Stimulated activated CD4-positive, alpha-beta T cell treated with anti-CD3 and anti-CD28 coated beads, Interleukin-4, amount 100 ng/mL, for 24 hours (primary cell): ENCODE results near the gene GSTM1.
"Not testable (repeated sequence)": the region's sequence is repeated elsewhere in the genome, so short reads cannot be mapped to it uniquely, and the experiment has no call there.

Experiments used
- DNase-seq: peaks from one replicate; pipeline ENCODE4 v3.0.0-alpha.2; 2020

The GSTM1 gene

DNA sequence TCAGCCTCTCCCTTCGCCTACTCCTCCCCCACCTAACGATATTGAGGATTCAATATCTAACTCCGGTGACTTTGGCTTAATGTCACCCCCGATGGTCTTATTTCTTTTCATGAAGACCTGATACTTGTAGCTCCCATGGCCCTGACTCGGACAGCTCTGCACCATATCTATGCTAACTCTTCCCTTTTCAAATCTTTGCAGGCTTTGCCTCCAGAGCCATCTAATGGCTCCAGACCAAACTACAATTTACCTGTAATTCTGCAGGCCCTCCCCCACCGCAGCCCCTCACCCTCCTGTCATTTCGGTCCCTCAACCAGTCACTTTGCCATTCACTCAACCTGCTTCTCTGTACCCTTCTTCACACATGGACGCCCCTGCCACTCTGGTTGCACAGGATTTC lies 16.6 kb downstream of the GSTM1 start:
- no peak for DNase-seq

DNA sequence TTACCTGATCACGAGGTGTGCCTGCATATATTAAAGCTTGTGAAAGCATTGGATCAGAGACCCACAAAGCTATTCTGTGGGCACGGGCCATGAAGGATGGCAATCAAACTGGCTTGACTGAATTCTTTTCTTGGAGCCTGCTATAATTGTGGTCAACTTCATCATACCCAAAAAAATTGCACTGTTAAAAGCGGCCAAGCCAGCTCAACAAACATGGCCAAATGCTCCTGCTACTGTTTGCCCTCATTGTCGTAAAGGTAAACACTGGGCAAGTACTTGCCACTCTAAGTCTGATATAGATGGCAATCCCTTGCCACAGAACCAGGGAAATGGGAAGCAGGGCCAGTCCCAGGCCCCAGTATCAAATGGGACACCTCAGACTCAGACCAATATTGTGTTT lies 17.8 kb downstream of the GSTM1 start:
- no peak for DNase-seq

DNA sequence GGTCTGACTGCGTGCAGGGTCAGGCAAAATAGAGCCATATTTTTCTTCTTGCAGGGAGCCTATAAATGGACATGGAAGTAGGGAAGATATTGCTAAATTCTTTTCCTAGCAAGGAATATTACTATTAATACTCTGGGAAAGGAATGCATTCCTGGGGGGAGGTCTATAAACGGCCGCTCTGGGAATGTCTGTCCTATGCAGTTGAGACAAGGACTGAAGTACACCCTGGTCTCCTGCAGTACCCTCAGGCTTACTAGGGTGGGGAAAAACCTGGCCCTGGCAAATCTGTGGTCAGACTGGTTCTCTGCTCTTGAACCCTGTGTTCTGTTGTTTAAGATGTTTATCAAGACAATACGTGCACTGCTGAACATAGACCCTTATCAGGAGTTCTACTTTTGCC lies 21.3 kb downstream of the GSTM1 start:
- DNase-seq, result not testable (repeated sequence)

DNA sequence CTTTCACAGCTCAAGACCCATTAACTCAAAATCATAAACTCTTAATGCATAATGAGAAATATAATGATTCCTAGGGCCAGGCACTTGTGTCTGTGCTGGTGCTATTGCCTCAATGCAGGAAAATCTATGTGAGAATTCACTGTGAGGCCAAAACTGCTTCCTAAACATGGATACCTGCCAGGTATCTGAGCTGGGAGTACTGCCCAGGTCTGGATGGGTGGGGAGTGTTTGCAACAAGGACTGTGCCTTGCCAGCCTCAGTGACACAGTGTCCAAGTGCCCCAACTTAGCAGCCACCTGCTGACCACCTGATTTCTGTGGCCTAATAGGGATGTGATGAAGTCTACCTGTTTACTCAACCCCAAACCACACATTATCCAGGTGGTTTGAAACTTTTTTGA lies 22.2 kb downstream of the GSTM1 start:
- DNase-seq, result not testable (repeated sequence)

DNA sequence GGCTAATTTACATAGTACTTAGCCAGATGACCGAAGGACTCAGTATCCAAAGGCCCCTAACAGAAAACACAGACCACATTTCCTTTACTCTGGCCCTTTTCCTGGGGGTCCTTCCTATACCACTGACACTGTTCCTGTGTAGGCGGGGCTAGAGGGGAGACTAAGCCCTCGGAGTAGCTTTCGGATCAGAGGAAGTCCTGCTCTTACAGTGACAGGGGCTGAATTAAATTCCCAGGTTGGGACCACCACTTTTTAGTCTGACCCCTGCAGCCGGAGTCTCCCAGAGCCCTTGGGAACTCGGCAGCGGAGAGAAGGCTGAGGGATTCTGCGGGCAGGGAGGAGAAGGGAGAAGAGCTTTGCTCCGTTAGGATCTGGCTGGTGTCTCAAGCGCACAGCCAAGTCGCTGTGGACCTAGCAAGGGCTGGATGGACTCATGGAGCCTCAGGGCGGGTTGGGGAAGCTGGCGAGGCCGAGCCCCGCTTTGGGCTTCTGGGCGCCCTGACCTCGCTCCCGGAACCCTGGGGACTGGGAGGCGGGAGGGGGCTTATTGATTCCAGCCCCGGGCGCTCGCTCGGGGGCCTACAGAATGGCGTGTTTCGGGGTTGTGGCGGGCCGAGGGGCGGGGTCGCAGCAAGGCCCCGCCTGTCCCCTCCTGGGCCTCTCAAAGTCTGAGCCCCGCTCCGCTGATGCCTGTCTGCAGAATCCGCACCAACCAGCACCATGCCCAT lies 24.1 kb downstream of the GSTM1 start, which contains the start of gene GSTM5:
Gene GSTM5 (plus strand): TSS at position 659 of the 728 bp plus-strand sequence. CDS start 62 bp downstream, at position 721.
- not testable (repeated sequence) for DNase-seq

DNA sequence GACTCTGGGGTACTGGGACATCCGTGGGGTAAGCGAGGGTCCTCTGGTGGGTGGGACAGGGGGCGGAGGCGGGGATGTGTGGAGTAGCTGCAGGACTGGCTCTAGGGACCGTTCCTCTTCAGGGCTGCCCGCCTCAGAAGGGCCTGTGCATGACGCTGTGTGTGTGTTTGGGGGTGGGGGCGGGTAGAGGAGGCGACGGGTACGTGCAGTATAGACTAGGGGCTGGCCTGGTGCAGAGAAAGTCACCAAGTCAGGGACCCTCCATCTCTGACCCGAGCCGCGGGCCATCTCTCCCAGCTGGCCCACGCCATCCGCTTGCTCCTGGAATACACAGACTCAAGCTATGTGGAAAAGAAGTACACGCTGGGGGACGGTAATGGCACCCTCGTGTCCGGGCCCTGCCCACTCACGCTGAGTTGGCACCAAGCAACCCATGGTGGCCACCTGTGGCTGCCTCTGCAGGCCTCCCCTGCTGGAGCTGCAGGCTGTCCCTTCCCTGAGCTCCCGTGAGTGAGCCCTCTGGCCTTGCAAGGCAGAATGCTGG lies 24.8 kb downstream of the GSTM1 start:
- no peak for DNase-seq

DNA sequence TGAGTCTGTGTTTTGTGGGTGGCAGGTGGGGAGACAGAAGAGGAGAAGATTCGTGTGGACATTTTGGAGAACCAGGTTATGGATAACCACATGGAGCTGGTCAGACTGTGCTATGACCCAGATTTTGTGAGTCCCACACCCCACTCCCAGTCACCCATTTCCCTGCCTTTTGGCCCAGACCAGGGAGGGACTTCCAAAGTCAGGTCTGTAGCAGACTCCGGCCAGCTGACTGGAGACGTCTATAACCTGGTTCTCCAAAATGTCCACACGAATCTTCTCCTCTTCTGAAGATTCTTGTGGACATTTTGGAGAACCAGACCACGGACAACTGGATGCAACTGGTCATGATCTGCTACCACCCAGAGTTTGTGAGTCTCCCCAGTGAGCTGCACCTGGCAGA lies 26.0 kb downstream of the GSTM1 start:
- no peak for DNase-seq

DNA sequence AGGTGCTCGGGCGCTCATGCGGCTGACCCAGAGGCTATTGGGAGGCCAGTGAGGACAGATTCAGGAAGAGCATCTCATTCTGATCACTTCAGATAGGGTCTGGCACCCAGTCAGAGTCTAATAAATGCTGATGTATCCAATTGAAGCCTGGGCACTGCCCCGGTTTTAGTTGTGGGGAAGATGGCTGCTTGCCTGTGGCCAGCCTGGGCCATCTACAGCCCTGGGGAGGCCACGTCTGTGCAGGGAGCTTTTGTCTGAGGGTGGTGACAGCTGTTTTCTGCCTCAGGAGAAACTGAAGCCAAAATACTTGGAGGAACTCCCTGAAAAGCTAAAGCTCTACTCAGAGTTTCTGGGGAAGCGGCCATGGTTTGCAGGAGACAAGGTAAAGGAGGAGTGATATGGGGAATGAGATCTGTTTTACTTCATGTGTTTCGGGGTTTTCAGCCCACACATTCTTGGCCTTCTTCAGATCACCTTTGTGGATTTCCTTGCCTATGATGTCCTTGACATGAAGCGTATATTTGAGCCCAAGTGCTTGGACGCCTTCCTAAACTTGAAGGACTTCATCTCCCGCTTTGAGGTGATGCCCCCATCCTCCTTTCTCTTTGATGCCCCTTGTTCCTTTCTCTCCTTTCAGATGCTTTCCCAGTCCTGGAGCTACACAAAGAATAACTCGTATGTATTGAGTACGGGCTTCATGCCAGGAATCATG lies 27.2 kb downstream of the GSTM1 start:
- no peak for DNase-seq

DNA sequence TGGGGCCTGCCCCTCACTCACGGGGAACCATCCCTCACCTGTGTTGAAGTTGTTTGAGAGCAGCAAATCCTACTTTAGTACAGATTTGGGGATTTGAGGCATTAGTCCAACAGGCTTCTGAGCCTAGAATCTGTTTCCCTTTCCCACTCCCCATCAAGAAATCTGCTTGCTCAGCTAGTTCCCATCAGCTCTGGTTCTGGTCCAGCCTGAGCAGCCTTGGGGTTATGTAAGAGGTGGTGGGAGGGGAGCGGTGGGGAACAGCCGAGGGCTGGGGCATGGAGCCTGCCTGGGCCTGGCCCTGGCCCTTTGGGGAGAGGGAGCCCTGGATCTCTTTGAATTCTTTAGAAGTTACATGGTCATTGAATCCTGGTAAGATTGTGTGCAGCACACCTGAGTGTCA lies 28.5 kb downstream of the GSTM1 start:
- DNase-seq, result no peak

DNA sequence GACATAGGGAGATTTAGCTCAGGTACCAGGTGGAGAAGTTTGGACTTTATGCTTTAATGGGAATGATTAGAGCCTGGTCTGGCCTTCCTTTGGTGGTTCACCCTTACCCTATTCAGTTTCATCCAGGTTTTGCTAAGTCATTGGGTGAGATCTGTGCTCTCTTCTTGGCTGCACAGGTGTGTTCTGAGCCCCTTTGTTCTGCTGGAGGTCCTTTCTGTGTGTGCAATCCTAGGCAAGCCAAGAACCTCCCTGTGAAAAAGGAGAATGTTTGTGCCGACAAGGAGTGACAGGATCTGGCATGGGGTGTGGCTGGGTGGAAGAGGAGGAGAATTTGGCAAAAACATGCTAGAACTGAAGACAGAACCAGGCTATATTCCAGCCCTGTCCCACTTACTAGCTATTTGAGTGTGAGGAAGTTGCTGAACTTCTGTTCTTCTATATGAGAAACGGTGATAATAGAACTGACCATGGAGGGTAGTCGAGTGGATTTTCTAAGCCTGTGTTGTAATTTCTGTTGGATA lies 29.0 kb downstream of the GSTM1 start:
- DNase-seq, result no peak

DNA sequence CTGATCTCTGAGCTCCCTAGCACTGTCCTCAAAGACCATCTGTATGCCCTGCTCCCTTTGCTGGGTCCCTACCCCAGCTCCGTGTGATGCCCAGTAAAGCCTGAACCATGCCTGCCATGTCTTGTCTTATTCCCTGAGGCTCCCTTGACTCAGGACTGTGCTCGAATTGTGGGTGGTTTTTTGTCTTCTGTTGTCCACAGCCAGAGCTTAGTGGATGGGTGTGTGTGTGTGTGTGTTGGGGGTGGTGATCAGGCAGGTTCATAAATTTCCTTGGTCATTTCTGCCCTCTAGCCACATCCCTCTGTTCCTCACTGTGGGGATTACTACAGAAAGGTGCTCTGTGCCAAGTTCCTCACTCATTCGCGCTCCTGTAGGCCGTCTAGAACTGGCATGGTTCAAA lies 30.1 kb downstream of the GSTM1 start:
- no peak for DNase-seq

DNA sequence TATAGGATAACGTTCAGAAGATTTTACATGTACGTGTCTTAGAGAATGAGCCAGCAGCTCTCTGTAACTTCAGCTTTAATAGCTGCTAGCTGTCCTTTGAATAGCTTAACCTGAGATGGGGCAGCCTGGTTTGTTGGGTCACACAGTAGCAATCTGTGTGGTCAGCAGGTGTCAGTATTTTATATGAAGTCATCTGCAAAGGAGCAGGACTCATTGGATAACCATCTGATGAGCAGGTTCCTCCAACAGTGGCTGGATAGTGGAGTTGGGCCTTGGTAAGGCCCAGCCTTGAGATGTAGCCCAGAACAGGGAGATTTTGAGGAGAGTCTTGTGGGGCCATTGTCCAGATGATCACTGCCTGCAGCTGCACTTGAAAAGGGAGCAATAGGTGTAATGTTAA lies 30.9 kb downstream of the GSTM1 start:
- DNase-seq, result no peak

DNA sequence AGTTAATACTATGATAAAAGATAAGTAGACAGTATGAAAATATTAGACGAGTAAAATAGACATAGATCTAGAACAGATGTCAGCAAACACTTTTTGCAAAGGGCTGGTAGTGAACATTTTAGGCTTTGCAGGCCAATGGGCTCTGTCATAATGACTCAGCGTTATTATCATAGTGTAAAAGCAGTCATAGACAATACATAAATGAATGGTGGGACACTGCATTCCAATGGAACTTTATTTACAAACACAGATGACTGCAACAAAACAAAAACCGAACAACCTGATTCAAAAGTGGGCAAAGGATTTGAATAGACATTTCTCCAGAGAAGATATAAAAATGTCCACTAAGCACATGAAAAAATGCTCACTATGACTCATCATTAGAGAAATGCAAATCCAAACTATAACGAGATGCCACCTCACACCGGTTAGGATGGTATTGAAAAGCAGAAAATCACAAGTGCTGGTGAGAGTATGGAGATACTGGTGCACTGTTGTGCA lies 31.8 kb downstream of the GSTM1 start:
- no peak for DNase-seq

DNA sequence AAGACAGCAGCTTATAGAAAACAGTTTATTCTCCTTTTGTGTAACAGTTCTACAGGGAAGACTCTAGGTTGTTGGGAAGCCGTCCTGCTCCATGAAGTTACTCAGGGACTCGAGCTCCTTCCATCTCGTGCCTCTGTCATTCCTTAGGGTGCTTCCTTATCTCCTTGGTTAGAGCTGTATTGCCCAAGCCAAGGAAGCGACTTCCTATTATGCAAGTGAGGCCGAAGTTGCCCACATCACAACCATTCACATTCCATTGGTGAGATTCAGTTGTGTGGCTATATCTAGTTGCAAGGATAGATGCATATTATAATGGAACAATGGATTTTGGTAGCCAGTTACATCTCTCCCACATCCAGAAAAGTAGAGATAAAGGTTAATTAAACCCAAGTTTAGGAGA lies 33.4 kb downstream of the GSTM1 start:
- DNase-seq, result no peak

DNA sequence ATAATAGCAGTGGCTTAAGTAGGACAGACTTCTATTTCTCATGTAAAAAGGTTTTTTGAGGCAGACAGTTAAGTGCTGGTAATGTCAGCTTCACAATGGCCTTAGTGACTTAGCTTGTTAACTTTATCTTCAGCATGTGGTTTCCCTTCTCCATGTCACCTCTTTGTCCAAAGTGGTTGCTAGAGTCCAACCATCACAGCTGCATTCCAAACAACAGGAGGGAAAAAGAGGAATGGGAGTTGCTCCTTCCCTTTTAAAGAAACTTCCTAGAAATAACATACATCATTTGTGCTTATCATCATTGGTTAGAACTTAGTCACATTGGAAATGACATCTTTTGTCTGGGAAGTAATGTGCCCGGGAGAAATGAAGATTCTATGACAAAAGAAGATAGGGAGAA lies 34.4 kb downstream of the GSTM1 start:
- no peak for DNase-seq

DNA sequence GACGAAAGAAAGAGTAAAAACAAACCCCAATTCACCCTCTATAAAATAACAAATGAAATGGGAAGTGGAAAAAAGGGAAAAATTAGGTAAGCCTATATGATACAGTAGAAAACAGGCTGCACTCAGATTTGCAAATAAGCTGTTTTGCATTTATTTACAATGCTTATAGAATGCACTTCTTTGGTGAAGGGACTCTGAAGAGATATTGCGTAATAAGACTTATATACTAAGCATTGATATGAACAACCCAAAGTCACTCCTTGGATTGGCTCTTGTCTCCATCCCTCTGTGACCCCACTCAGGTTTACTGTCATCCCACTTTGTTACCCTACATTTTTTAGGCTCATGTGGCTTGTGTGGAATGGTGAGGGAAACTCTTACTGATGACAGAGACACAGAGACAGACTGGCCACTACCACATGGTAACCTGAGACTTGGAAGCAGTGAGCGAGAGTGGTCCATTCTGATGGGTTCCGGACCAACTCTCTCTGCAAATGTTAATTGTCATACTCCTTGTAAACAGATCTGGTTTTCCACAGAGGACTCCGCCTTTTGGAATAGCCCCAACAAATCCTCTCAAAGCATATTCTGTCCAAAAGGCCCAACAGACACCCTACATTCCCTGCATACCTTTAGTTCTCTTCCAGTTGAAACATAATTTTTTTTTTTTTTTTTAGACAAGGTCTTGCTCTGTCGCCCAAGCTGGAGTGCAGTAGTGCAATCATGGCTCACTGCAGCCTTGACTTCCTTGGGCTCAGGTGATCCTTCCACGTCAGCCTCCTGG lies 35.5 kb downstream of the GSTM1 start:
- no peak for DNase-seq

DNA sequence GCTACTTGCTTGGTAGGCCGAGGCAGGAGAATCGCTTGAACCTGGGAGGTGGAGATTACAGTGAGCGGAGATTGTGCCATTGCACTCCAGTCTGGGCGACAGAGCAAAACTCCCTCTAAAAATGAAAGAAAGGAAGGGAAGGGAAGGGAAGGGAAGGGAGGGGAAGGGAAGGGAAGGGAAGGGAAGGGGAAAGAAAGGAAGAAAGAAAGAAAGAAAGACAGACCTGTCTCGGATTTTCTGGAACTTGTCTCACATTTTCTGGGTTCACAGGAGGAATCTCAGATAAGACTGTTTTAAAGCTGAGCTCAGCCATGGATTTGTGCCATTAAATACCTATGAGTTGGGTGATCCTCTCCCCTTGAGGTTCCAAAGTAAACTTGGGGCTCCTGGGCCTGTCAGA lies 37.3 kb downstream of the GSTM1 start:
- no peak for DNase-seq

DNA sequence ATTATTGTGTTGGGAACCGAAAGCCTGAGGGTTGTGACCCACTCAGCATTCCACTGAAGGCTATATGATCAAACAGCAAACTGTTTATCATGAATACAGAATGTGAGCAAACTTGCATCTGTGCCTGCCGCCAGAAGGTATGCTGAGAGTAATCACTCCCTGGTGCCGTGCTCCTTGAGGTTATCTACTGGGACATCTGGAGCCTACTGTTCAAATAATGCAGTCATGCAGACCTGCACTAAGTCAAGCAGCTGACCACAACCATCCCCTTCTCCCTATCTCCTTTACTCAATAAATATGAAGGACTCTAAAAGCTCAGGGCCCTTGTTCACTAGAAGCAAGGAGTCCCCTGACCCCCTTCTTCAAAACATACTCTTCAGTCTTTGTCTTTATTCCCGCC lies 37.9 kb downstream of the GSTM1 start:
- no peak for DNase-seq

DNA sequence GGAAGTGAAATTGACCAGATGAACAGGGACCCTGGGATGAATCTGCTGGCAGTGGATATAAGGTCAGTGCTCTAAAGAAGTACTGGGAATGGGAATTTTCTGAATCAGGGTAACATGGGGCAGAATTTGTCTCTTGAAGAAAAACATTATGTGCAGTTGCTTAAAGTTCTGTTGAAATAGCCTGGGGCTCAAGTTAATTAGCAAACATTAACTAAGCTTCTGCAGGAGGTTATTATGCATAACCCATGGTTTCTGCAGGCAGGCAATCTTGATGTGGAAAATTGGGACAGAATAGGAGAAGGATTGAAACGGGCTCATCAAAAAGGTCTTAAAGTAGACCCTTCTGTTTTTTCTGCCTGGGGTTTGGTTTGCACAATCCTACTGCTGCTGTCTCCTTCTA lies 38.4 kb downstream of the GSTM1 start:
- no peak for DNase-seq

DNA sequence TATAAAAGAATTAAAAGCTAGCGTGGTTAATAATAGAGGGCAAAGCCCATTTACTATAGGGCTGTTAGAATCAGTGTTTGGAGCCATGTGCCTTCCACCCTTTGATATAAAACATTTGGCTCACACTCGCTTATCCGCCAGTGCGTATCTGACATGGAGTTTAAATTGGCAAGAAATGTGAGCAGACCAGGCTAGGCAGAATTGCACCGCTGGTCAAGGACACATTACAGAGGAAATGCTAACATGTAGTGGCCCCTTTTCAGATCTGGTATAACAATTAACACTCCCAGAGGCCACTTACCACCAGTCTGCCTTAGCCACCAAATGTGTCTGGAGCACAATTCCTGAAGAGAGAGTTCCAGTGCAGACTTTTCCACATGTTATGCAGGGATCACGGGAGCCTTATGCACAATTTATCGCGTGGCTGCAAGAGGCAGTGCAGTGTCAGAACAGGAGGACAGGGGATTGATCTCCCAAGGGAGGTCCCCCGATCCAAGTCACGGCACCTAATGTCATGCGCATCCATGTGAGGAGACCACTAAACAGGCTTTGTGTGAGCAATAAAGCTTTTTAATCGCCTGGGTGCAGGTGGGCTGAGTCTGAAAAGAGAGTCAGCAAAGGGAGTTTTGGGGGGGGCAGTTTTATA lies 39.2 kb downstream of the GSTM1 start:
- DNase-seq, result no peak

DNA sequence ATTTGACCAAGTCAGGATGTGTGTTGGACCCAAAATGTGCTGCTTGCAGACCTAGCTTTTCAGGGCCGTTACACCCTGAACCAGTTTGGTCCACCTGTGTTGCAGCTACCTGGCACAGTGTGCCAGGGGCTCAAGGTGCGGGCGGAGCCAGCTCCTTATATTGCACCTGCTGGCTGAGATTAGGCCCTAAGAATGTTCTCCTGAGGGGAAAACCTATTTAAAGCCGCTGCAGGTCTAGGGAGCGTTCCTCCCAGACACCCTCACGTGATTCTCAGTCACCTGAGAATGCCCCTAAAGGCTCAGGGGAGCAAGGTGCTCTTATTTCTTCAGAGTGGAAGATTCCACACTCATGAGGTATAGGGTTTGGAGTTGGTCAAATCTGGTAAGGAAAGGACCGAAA lies 41.3 kb downstream of the GSTM1 start:
- DNase-seq, result no peak

DNA sequence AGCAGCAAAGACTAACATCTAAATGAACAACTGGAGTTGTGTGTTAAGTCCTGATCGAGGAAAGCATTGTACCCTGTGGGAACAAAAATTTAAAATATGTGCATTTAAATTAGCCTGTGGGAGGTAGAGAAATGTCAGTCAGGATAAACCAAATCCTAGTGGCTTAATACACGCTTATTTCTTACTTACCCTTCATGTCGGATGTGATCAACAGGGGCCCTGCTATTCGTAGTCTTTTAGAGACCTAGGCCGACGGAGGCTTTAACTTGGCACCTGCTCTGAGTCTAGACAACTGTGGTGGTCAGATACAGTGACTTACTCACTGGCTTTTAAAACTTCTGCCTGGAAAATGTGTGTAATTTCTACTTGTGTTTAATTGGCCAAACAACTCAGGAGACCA lies 43.0 kb downstream of the GSTM1 start:
- no peak for DNase-seq
